HepG2 (cell line): Measurements from ENCODE around the gene COX4I1. TPM values are rescaled to one million over a fixed set of nuclear protein-coding genes. Genes with fewer than 3 reads are reported as not detected.

Experiments used
- DNMT1 ChIP-seq: sonication (generic); formaldehyde crosslinking; IDR thresholded peaks from 2 replicates; pipeline ENCODE4 v1.5.1; 2020; ENCODE audit warnings: mild to moderate bottlenecking, missing genetic modification reagents
- DNMT3B ChIP-seq: conservative IDR thresholded peaks from 2 replicates; pipeline ENCODE4 v1.6.1; 2016; ENCODE audit warnings: missing biosample characterization, control low read depth
- E2F2 ChIP-seq: sonication (generic); formaldehyde crosslinking; IDR thresholded peaks from 2 replicates; pipeline ENCODE4 v1.4.0; 2020; ENCODE audit warnings: missing genetic modification reagents, borderline replicate concordance
- EP300 ChIP-seq, 3 experiments: sonication (generic) in 1 of 3; formaldehyde crosslinking in 1 of 3; IDR thresholded peaks; 2 replicates each; pipeline versions ENCODE4 v1.5.1 to v1.6.1; 2011 to 2020; ENCODE audit warnings: low read depth in 2 of 3, low read length in 2 of 3, borderline replicate concordance in 1 of 3, improper control_type of control experiment in 1 of 3, mild to moderate bottlenecking in 1 of 3, missing genetic modification reagents in 1 of 3, moderate library complexity in 1 of 3
- GZF1 ChIP-seq: sonication (generic); formaldehyde crosslinking; IDR thresholded peaks from 2 replicates; pipeline ENCODE4 v1.5.1; 2020; ENCODE audit warnings: mild to moderate bottlenecking, missing genetic modification reagents
- HOXA7 ChIP-seq: sonication (generic); formaldehyde crosslinking; IDR thresholded peaks from 2 replicates; pipeline ENCODE4 v1.8.1; 2022; ENCODE audit warnings: mild to moderate bottlenecking, missing genetic modification reagents, moderate library complexity
- JUND ChIP-seq: sonication (generic); formaldehyde crosslinking; IDR thresholded peaks from 2 replicates; pipeline ENCODE4 v1.8.0; 2022; ENCODE audit warnings: mild to moderate bottlenecking, missing genetic modification reagents
- KDM3A ChIP-seq: IDR thresholded peaks from 2 replicates; pipeline ENCODE4 v1.6.1; 2018; ENCODE audit warnings: low read depth, missing compliant biosample characterization
- MTERF4 ChIP-seq: sonication (generic); formaldehyde crosslinking; IDR thresholded peaks from 2 replicates; pipeline ENCODE4 v1.8.0; 2023; ENCODE audit warnings: mild to moderate bottlenecking, missing genetic modification reagents
- NR2F6 ChIP-seq, 2 experiments: IDR thresholded peaks; 2 replicates each; pipeline ENCODE4 v1.6.1; 2016; ENCODE audit warnings: antibody characterized with exemption in 1 of 2, mild to moderate bottlenecking in 1 of 2
- RELA ChIP-seq: sonication (generic); formaldehyde crosslinking; IDR thresholded peaks from 2 replicates; pipeline ENCODE4 v1.4.0; 2020; ENCODE audit warnings: missing genetic modification reagents
- SAFB2 ChIP-seq: sonication (generic); formaldehyde crosslinking; IDR thresholded peaks from 2 replicates; pipeline ENCODE4 v1.5.1; 2020; ENCODE audit warnings: missing genetic modification reagents, low read depth, mild to moderate bottlenecking, borderline replicate concordance
- SRF ChIP-seq: IDR thresholded peaks from 2 replicates; pipeline ENCODE4 v1.6.1; 2011; ENCODE audit warnings: mild to moderate bottlenecking, low read depth, low read length, moderate library complexity
- TCF12 ChIP-seq, 2 experiments: fragments of 450-650 bp in 1 of 2; sonication (generic) in 1 of 2; formaldehyde crosslinking in 1 of 2; IDR thresholded peaks; 2 replicates each; pipeline versions ENCODE4 v1.6.1 to v1.8.0; 2017 to 2022; ENCODE audit warnings: antibody characterized with exemption in 1 of 2, mild to moderate bottlenecking in 1 of 2, missing genetic modification reagents in 1 of 2, moderate library complexity in 1 of 2
- ZBTB25 ChIP-seq: IDR thresholded peaks from 2 replicates; pipeline ENCODE4 v1.6.1; 2018; ENCODE audit warnings: missing genetic modification reagents
- ZFP82 ChIP-seq: sonication (generic); formaldehyde crosslinking; IDR thresholded peaks from 2 replicates; pipeline ENCODE4 v1.5.1; 2020; ENCODE audit warnings: mild to moderate bottlenecking, missing genetic modification reagents, borderline replicate concordance
- ZMYM3 ChIP-seq: sonication (generic); formaldehyde crosslinking; IDR thresholded peaks from 2 replicates; pipeline ENCODE4 v1.5.1; 2020; ENCODE audit warnings: mild to moderate bottlenecking, missing genetic modification reagents
- ZNF124 ChIP-seq: sonication (generic); formaldehyde crosslinking; IDR thresholded peaks from 2 replicates; pipeline ENCODE4 v1.4.0; 2020; ENCODE audit warnings: missing genetic modification reagents
- ZNF460 ChIP-seq: sonication (generic); formaldehyde crosslinking; IDR thresholded peaks from 2 replicates; pipeline ENCODE4 v1.5.1; 2020; ENCODE audit warnings: missing genetic modification reagents, mild to moderate bottlenecking, borderline replicate concordance
- ZNF550 ChIP-seq: sonication (generic); formaldehyde crosslinking; IDR thresholded peaks from 2 replicates; pipeline ENCODE4 v1.4.0; 2020; ENCODE audit warnings: mild to moderate bottlenecking, missing genetic modification reagents, borderline replicate concordance
- ZNF552 ChIP-seq: sonication (generic); formaldehyde crosslinking; IDR thresholded peaks from 2 replicates; pipeline ENCODE4 v1.9.0; 2022; ENCODE audit warnings: missing genetic modification reagents, mild to moderate bottlenecking, borderline replicate concordance
- polyA plus RNA-seq, 8 experiments: library from polyadenylated mRNA; depleted of rRNA in 3 of 8; stranded (reverse) in 7 of 8; unstranded in 1 of 8; fragments of >200 nt; fragmentation: Illumina TruSeq in 4 of 8; extraction: Trizol in 4 of 8; gene quantifications; 2 replicates each; pipeline versions ENCODE4 v1.2.1 to v1.2.3, GENCODE V29; 2011 to 2016; ENCODE audit warnings: low read depth in 4 of 8, missing spikeins in 1 of 8, mixed read lengths in 1 of 8; ENCODE audit not compliant: insufficient read depth in 1 of 8
- total RNA-seq, 5 experiments: library from RNA; depleted of rRNA; stranded (reverse); fragments of >200 nt; fragmentation: Illumina TruSeq; extraction: Trizol; gene quantifications; 2 replicates each; pipeline ENCODE4 v1.2.3, GENCODE V29; 2016; ENCODE audit warnings: low read depth in 1 of 5
- TF ChIP-seq, protein P1 (sequence below): sonication (generic); formaldehyde crosslinking; IDR thresholded peaks from 2 replicates; pipeline ENCODE4 v1.5.1; 2020; ENCODE audit warnings: mild to moderate bottlenecking, missing genetic modification reagents, moderate library complexity
- TF ChIP-seq, protein P2 (sequence below): sonication (generic); formaldehyde crosslinking; IDR thresholded peaks from 2 replicates; pipeline ENCODE4 v1.4.0; 2020; ENCODE audit warnings: missing genetic modification reagents

The COX4I1 gene
- total and polyA plus RNA-seq, 2 of the 13 experiments (the other 11 are each of a cell fraction or from before 2014, with no cell fraction given) = 658 to 902 TPM

GRCh38 chr16:85798283-85798776, 1.2 kb upstream of the COX4I1 start (continued):
- peak; percentile 62 for TF ChIP-seq ZMYM3 (CRISPR knock-in tag)
- no peak for TF ChIP-seq NR2F6 (IDR thresholded peaks at IDR 0.05)
- peak; percentile 69; the same call in 1 of the 2 replicates for TF ChIP-seq NR2F6 (CRISPR knock-in tag; IDR thresholded peaks at IDR 0.05)
- no peak for TF ChIP-seq ZNF552 (CRISPR knock-in tag)
- no peak for TF ChIP-seq E2F2 (CRISPR knock-in tag)
- TF ChIP-seq SAFB2 = no peak; the same call in 1 of the 2 replicates
- TF ChIP-seq MTERF4 (CRISPR knock-in tag) = no peak
- TF ChIP-seq, protein P1, sequence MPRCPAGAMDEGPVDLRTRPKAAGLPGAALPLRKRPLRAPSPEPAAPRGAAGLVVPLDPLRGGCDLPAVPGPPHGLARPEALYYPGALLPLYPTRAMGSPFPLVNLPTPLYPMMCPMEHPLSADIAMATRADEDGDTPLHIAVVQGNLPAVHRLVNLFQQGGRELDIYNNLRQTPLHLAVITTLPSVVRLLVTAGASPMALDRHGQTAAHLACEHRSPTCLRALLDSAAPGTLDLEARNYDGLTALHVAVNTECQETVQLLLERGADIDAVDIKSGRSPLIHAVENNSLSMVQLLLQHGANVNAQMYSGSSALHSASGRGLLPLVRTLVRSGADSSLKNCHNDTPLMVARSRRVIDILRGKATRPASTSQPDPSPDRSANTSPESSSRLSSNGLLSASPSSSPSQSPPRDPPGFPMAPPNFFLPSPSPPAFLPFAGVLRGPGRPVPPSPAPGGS (CRISPR knock-in tag) = 0 out of 2 replicates have a peak, but pooled peaks have one; percentile 4
- TF ChIP-seq ZNF460 = peak; percentile 98
- no peak for TF ChIP-seq HOXA7 (CRISPR knock-in tag)
- TF ChIP-seq EP300 (IDR thresholded peaks at IDR 0.05; ENCODE audit: low read depth in 2 of 2, low read length in 2 of 2) = no peak
- TF ChIP-seq EP300 (CRISPR knock-in tag; IDR thresholded peaks at IDR 0.05; ENCODE audit: borderline replicate concordance) = 0 out of 2 replicates have a peak, but pooled peaks have one; percentile 13
- TF ChIP-seq SRF = no peak
- TF ChIP-seq JUND (CRISPR knock-in tag) = no peak
- no peak for TF ChIP-seq TCF12 (IDR thresholded peaks at IDR 0.05)
- TF ChIP-seq TCF12 (CRISPR knock-in tag; IDR thresholded peaks at IDR 0.05) = no peak
- no peak for TF ChIP-seq RELA
- TF ChIP-seq DNMT1 (CRISPR knock-in tag) = no peak
- TF ChIP-seq KDM3A (CRISPR knock-in tag) = no peak
- TF ChIP-seq ZNF550 (CRISPR knock-in tag) = no peak
- TF ChIP-seq, protein P2, sequence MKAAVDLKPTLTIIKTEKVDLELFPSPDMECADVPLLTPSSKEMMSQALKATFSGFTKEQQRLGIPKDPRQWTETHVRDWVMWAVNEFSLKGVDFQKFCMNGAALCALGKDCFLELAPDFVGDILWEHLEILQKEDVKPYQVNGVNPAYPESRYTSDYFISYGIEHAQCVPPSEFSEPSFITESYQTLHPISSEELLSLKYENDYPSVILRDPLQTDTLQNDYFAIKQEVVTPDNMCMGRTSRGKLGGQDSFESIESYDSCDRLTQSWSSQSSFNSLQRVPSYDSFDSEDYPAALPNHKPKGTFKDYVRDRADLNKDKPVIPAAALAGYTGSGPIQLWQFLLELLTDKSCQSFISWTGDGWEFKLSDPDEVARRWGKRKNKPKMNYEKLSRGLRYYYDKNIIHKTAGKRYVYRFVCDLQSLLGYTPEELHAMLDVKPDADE (CRISPR knock-in tag) = no peak
- no peak for TF ChIP-seq DNMT3B (CRISPR knock-in tag)
- no peak for TF ChIP-seq ZNF124 (CRISPR knock-in tag)
- no peak for TF ChIP-seq ZFP82 (CRISPR knock-in tag)
- 0 out of 2 replicates have a peak, but pooled peaks have one; percentile 26 for TF ChIP-seq ZBTB25
- no peak for TF ChIP-seq GZF1 (CRISPR knock-in tag)
